H1 (cell line): ENCODE data around the gene PRRG2. TPM values are rescaled to one million over a fixed set of nuclear protein-coding genes. Genes with fewer than 3 reads are reported as not detected.
A peak's percentile ranks its signal among the peaks of the same experiment; 100 is the strongest.

Experiments
- ATF2 ChIP-seq: IDR thresholded peaks from 2 replicates; pipeline ENCODE4 v1.6.1; 2012; ENCODE audit warnings: low read length, inconsistent platforms
- BACH1 ChIP-seq: IDR thresholded peaks from 2 replicates; pipeline ENCODE4 v1.6.1; 2012; ENCODE audit warnings: low read length, improper control_type of control experiment
- BCL11A ChIP-seq, 2 experiments: IDR thresholded peaks; one replicate each; pipeline ENCODE4 v1.6.1; 2011; ENCODE audit warnings: low read depth in 2 of 2, low read length in 2 of 2, mild to moderate bottlenecking in 2 of 2
- BRCA1 ChIP-seq: IDR thresholded peaks from 2 replicates; pipeline ENCODE4 v1.6.1; 2012; ENCODE audit warnings: low read depth, low read length, improper control_type of control experiment
- CBX5 ChIP-seq: fragments of 300-800, 300-1000 bp; sonication (generic); IDR thresholded peaks from 2 replicates; pipeline ENCODE4 v1.7.1; 2016; ENCODE audit warnings: antibody characterized with exemption, low read length, low read depth
- CHD2 ChIP-seq: IDR thresholded peaks from 2 replicates; pipeline ENCODE4 v1.6.1; 2012; ENCODE audit warnings: low read length, improper control_type of control experiment
- HDAC2 ChIP-seq, 2 experiments: fragments of 300-600 bp in 1 of 2; sonication (generic) in 1 of 2; IDR thresholded peaks; 2 replicates each; pipeline ENCODE4 v1.6.1; 2011 to 2012; ENCODE audit warnings: low read depth in 2 of 2, low read length in 2 of 2, mild to moderate bottlenecking in 2 of 2, moderate library complexity in 2 of 2, borderline replicate concordance in 1 of 2, inconsistent platforms in 1 of 2
- KDM4A ChIP-seq: IDR thresholded peaks from one replicate; pipeline ENCODE4 v1.7.1; 2012; ENCODE audit warnings: low read depth, mild to moderate bottlenecking, moderate library complexity, low read length, inconsistent platforms; ENCODE audit not compliant: severe bottlenecking
- POLR2A ChIP-seq, 2 experiments: IDR thresholded peaks; 1 replicate in 1 of 2; 2 replicates in 1 of 2; pipeline ENCODE4 v1.6.1; 2011; ENCODE audit warnings: low read depth in 2 of 2, low read length in 2 of 2, mild to moderate bottlenecking in 2 of 2; ENCODE audit errors: control extremely low read depth in 1 of 2
- POU5F1 ChIP-seq: IDR thresholded peaks from 2 replicates; pipeline ENCODE4 v1.6.1; 2011; ENCODE audit warnings: low read depth, mild to moderate bottlenecking, low read length, moderate library complexity
- RAD21 ChIP-seq, 2 experiments: IDR thresholded peaks in 1 of 2; conservative IDR thresholded peaks in 1 of 2; 2 replicates each; pipeline ENCODE4 v1.6.1; 2011; ENCODE audit warnings: low read depth in 2 of 2, low read length in 2 of 2, improper control_type of control experiment in 1 of 2, inconsistent platforms in 1 of 2, mild to moderate bottlenecking in 1 of 2, moderate library complexity in 1 of 2
- SRF ChIP-seq: IDR thresholded peaks from 2 replicates; pipeline ENCODE4 v1.6.1; 2011; ENCODE audit warnings: mild to moderate bottlenecking, low read depth, low read length, moderate library complexity
- TCF12 ChIP-seq: IDR thresholded peaks from 2 replicates; pipeline ENCODE4 v1.6.1; 2011; ENCODE audit warnings: low read depth, mild to moderate bottlenecking, low read length
- TEAD4 ChIP-seq: IDR thresholded peaks from 2 replicates; pipeline ENCODE4 v1.6.1; 2012; ENCODE audit warnings: low read depth, low read length, inconsistent platforms, mixed read lengths
- USF2 ChIP-seq: IDR thresholded peaks from 2 replicates; pipeline ENCODE4 v1.6.1; 2011; ENCODE audit warnings: low read length, improper control_type of control experiment
- polyA plus RNA-seq, 7 experiments: library from polyadenylated mRNA; depleted of rRNA in 3 of 7; stranded (reverse) in 5 of 7; unstranded in 2 of 7; fragments of >200 nt in 5 of 7; fragments of 200-250 nt in 2 of 7; gene quantifications; 1 replicate in 5 of 7; 2 replicates in 1 of 7; 4 replicates in 1 of 7; pipeline versions ENCODE4 v1.2.1 to v1.2.3, GENCODE V29; 2011 to 2013; ENCODE audit warnings: missing spikeins in 2 of 7, mixed read lengths in 2 of 7
- total RNA-seq: library from RNA; stranded (reverse); fragmentation: NEBNext Ultra II Directional; extraction: Animal tissue kit (Norgen Biotek cat#: 25700); gene quantifications from 2 replicates; pipeline ENCODE4 v1.2.1, GENCODE V29; 2021

Gene PRRG2
- total and polyA plus RNA-seq, 2 of the 8 experiments (the other 6 are each of a cell fraction or from before 2014, with no cell fraction given), result 4.1 to 5.6 TPM

GRCh38 chr19:49591731-49592485, 10.8 kb downstream of the PRRG2 start (continued):
- TF ChIP-seq BCL11A (IDR thresholded peaks at IDR 0.05; ENCODE audit: low read depth in 2 of 2, low read length in 2 of 2) (no peak), HDAC2 (IDR thresholded peaks at IDR 0.05; ENCODE audit: borderline replicate concordance in 1 of 2, low read depth in 2 of 2, low read length in 2 of 2) (peak in 1 of 2 experiments; percentile 71; a peak in 1 of 4 replicates), CBX5 (no peak), POU5F1 (no peak), ATF2 (0 out of 2 replicates have a peak, but pooled peaks have one; percentile 12), TCF12 (no peak), USF2 (0 out of 2 replicates have a peak, but pooled peaks have one; percentile 4), CHD2 (no peak), POLR2A (IDR thresholded peaks at IDR 0.05; ENCODE audit: control extremely low read depth in 1 of 2, low read depth in 2 of 2, low read length in 2 of 2) (peak in 1 of 2 experiments; percentile 70; a peak in 2 of 3 replicates), RAD21 (IDR thresholded peaks at IDR 0.05 in 1 of 2, conservative IDR thresholded peaks at IDR 0.05 in 1 of 2; ENCODE audit: low read depth in 2 of 2, low read length in 2 of 2) (no peak), BRCA1 (no peak), BACH1 (peak; percentile 22; the same call in 1 of the 2 replicates), SRF (no peak), KDM4A (peak; percentile 15), TEAD4 (0 out of 2 replicates have a peak, but pooled peaks have one; percentile 16)
